Heart left ventricle (tissue), 13 donors: ENCODE results near the gene ANAPC10.

Source experiments
- CTCF ChIP-seq, 12 donors: fragments of 200-600 bp; sonication (generic) in 4 of 12; IDR thresholded peaks; one replicate each; pipeline versions ENCODE4 v1.5.0 to v1.8.0; 2018 to 2022; ENCODE audit warnings: antibody characterized with exemption in 12 of 12, mild to moderate bottlenecking in 5 of 12
- POLR2A ChIP-seq, 2 donors: fragments of 450-650 bp; IDR thresholded peaks; one replicate each; pipeline ENCODE4 v1.6.1; 2017; ENCODE audit warnings: antibody characterized with exemption in 2 of 2, mild to moderate bottlenecking in 2 of 2, moderate library complexity in 2 of 2
- donor health status: ischemic (EF 13 %, LVEDD 7.1; RV severe dilation, severe dysfunction).
- donor health status: DM: no; HTN: yes; CAD: no.
- donor health status: DM: no; HTN: no; CAD: no.
- donor health status: ischemic (EF 25% LVEDD 6.9; RV normal size, moderate dysfunction).
- donor health status: ischemic (EF 25% LVEDD 5.7; RV mildly dilated, moderate dysfunction).
- donor health status: ischemic (EF 35%, LVEDD 5.7; RV mildly dilated, moderate dysfunction).
- donor health status: nonischemic (EF 11% LVEDD 7.7; RV severe dilation, severe dysfunction).
- donor health status: DM: yes; HTN: yes; CAD: no.
- donor health status: PGD.
- donor health status: ischemic (EF 29% LVEDD 5.4; RV normal size, mild dysfunction).
- donor health status: nonischemic (EF 23%, LVEDD 6.1; RV moderate dilation, normal function).

GRCh38 chr4:144985531-144985930, 112.5 kb downstream of the ANAPC10 start:
- TF ChIP-seq CTCF (IDR thresholded peaks at IDR 0.05) = no peak
- no peak for TF ChIP-seq POLR2A (IDR thresholded peaks at IDR 0.05)
